Measurements from ENCODE around the gene SEL1L2.

SEL1L2 gene

DNA sequence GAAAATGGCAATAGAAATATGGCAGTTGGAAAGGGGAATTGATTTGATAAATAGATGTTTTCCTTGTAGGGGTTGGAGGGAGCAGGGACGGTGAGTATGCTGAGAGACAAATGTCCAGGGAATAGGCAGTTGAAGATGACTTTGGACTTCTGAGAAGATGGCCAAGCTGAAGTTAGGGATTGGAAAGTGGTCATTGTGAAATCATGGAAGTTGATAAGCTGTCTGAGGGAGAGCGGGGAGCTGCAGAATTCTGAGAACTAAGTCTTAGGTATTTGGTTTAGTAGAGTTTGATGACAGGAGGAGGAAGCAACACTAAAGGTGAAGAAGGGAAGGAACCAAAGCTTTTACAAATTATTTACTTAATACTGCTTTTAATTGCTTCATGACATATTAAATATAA lies 190.4 kb downstream of the SEL1L2 start:
- peak overlapping the region; percentile 50 for H3K27ac ChIP-seq
- TF ChIP-seq, protein P1, sequence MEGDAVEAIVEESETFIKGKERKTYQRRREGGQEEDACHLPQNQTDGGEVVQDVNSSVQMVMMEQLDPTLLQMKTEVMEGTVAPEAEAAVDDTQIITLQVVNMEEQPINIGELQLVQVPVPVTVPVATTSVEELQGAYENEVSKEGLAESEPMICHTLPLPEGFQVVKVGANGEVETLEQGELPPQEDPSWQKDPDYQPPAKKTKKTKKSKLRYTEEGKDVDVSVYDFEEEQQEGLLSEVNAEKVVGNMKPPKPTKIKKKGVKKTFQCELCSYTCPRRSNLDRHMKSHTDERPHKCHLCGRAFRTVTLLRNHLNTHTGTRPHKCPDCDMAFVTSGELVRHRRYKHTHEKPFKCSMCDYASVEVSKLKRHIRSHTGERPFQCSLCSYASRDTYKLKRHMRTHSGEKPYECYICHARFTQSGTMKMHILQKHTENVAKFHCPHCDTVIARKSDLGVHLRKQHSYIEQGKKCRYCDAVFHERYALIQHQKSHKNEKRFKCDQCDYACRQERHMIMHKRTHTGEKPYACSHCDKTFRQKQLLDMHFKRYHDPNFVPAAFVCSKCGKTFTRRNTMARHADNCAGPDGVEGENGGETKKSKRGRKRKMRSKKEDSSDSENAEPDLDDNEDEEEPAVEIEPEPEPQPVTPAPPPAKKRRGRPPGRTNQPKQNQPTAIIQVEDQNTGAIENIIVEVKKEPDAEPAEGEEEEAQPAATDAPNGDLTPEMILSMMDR (conservative IDR thresholded peaks at IDR 0.05) = no peak

All from VCaP (cell line).